Rectal smooth muscle tissue (tissue), 1 donor: ENCODE measurements around the gene TMPRSS11A.

ENCODE experiments used
- H3K27ac ChIP-seq: one replicate; pipeline ENCODE4 v1.7.0; 2013; ENCODE audit warnings: low read depth, low read length, inconsistent platforms
- H3K27me3 ChIP-seq: one replicate; pipeline ENCODE4 v1.7.0; 2013; ENCODE audit warnings: low read length; ENCODE audit not compliant: control insufficient read depth, insufficient read depth
- H3K36me3 ChIP-seq: one replicate; pipeline ENCODE4 v1.7.0; 2013; ENCODE audit warnings: low read length; ENCODE audit not compliant: control insufficient read depth, insufficient read depth
- H3K4me1 ChIP-seq: one replicate; pipeline ENCODE4 v1.7.0; 2013; ENCODE audit warnings: low read length; ENCODE audit not compliant: control insufficient read depth, insufficient read depth
- H3K4me3 ChIP-seq: one replicate; pipeline ENCODE4 v1.7.0; 2013; ENCODE audit warnings: low read length
- H3K9ac ChIP-seq: one replicate; pipeline ENCODE4 v1.7.0; 2013; ENCODE audit warnings: low read length

Gene TMPRSS11A

DNA sequence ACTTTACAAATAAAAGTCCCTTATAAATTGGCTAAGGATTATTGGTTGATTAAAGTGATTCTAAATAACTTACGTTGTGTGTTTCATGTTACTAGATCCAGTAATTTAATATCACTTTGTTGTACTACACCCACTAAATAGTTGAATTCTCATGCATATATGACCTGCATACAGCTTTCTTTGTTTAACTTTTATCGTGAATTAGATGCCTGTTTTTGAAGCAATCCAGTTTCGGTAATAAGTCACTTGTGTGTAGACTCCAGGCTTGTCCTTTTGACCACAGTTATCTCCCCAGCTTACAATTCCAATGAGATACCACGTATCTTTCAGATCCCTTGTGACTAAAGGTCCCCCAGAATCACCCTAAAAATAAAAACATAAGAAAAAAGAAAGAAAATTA lies 52.2 kb downstream of the TMPRSS11A start:
- no peak overlapping the region for H3K4me3 ChIP-seq
- no peaks in the 10 kb centered on the region for H3K27me3 ChIP-seq
- H3K9ac ChIP-seq = no peak overlapping the region
- no peaks in the 10 kb centered on the region for H3K4me1 ChIP-seq
- no peaks in the 10 kb centered on the region for H3K36me3 ChIP-seq
- H3K27ac ChIP-seq = no peak overlapping the region

DNA sequence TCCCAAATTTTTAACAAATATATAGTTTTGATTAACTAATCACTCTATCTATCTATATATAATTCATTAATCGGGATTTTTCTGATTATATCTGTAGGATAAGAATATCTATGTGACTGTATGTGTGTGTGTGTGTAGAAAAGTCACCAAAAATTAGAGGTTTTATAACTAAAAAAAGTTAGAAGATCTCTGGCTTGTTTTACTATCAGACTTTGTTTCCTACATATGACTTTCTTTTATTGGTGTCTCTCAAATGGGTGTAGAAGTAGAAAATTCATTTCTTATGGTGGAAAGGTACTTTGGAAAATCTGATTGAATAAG lies 52.7 kb downstream of the TMPRSS11A start:
- no peak overlapping the region for H3K27ac ChIP-seq
- no peaks in the 10 kb centered on the region for H3K36me3 ChIP-seq
- no peaks in the 10 kb centered on the region for H3K4me1 ChIP-seq
- no peaks in the 10 kb centered on the region for H3K27me3 ChIP-seq
- H3K9ac ChIP-seq = no peak overlapping the region
- no peak overlapping the region for H3K4me3 ChIP-seq

DNA sequence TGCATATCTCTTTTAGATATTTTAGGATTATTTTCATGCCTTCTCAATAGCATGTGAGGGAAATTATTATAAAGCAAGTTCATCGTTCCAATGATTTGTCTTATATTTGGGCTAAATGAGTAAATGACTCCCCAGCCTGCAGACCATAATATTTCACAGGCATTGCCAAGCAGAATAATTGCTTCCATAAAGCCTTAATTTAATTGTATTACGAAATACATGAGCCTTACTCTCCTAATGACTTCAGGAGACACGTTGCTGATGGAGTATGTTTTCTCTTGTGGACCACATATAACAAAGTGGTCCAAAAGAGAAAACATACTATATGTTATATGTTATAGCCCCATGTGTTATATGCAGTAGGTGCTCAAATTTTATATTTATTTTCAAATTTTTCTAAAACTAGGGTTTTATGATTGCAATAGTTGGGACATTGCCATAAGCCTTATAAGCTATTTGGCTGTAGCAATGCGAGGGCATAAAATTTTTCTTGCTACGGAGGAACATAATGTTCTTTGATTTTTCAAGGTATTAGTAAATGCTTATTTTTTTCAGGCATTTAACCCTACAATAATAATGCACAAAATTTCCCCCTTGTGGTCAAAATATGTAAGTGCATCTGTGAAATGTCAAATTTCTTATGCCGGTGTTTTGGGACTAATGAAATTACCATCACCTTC lies 53.2 kb downstream of the TMPRSS11A start:
- no peaks in the 10 kb centered on the region for H3K27me3 ChIP-seq
- H3K9ac ChIP-seq = no peak overlapping the region
- H3K4me1 ChIP-seq = no peaks in the 10 kb centered on the region
- no peak overlapping the region for H3K27ac ChIP-seq
- no peak overlapping the region for H3K4me3 ChIP-seq
- H3K36me3 ChIP-seq = no peaks in the 10 kb centered on the region

DNA sequence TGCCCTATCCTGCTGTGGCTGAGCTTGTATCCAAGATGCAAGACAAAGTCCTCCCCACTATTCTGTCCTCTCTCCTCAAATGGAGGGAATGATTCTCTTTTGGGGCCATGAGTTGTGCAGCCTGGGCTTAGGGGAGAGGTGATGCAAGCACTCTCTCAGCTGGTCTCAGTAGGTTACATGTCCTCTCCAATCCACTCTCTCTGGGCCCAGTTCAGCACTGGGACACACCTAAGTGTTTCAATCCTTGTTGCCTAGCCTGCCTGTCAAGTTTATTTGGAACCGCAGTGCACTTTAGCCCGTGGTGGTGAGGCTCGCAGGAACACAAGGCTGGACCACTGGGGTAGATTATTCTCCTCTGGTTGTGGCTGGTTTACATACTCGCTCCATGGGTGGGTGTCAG lies 55.6 kb downstream of the TMPRSS11A start:
- Histone ChIP-seq H3K9ac (no peak overlapping the region), H3K4me3 (no peak overlapping the region), H3K36me3 (no peaks in the 10 kb centered on the region), H3K27me3 (no peaks in the 10 kb centered on the region), H3K4me1 (no peaks in the 10 kb centered on the region), H3K27ac (no peak overlapping the region)

DNA sequence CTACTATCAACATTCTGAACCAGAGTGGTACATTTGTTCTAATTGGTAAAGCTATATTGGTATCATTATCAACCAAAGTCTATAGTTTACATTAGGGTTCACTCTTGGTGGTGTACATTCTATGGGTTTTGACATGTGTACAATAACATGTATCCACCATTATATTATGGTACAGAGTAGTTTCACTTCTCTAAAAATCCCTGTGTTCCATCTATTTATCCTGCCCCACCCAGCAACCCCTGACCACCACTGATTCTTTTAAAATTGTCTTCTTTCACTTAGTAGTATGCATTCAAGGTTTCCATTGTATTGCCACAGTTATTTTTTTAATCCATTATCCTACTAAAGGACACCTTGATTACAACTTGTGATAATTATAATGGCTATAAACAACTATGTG lies 64.2 kb downstream of the TMPRSS11A start:
- Histone ChIP-seq H3K27me3 (no peaks in the 10 kb centered on the region), H3K4me1 (no peaks in the 10 kb centered on the region), H3K9ac (no peak overlapping the region), H3K4me3 (no peak overlapping the region), H3K36me3 (no peaks in the 10 kb centered on the region), H3K27ac (no peak overlapping the region)

DNA sequence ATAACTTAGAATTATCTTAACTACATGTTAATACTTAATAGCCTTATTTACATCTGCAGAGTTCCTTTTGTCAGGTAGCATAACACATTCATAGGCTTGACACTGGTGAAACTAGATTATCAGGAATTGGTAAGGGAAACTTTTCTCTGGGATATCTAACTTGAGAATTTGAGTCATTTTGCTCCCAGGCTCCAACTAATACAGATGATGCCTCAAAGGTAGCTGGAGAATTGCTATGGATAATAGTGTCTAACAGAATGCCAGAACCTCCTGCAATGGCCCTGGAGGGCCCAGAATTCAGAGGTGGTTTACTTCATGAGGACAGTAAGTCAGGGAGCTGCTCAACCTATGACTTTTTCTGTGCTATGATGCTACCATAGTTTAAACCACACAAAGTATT lies 65.6 kb downstream of the TMPRSS11A start:
- no peak overlapping the region for H3K9ac ChIP-seq
- no peak overlapping the region for H3K27ac ChIP-seq
- H3K4me1 ChIP-seq = no peaks in the 10 kb centered on the region
- no peak overlapping the region for H3K4me3 ChIP-seq
- no peaks in the 10 kb centered on the region for H3K27me3 ChIP-seq
- no peaks in the 10 kb centered on the region for H3K36me3 ChIP-seq

DNA sequence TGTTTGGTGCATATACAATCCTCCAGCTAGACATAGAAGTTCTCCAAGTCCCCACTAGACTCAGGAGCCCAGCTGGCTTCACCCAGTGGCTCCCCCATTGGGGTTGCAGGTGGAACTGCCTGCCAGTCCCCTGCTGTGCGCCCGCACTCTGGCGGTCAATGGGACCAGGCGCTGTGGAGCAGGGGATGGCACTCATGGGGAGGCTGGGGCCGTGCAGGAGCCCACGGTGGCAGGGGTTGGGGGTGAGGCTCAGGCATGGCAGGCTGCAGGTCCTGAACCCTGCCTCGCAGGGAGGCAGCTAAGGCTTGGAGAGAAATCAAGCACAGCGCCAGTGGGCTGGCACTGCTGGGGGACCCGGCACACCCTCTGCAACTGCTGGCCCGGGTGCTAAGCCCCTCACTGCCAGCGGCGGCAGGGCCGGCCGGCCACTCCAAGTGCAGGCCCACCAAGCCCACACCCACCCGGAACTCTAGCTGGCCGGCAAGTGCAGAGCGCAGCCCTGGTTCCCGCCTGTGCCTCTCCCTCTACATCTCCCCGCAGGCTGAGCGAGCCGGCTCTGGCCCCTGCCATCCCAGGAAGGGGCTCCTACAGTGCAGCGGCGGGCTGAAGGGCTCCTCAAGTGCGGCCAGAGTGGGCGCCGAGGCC lies 66.8 kb downstream of the TMPRSS11A start:
- Histone ChIP-seq H3K9ac (no peak overlapping the region), H3K4me3 (no peak overlapping the region), H3K27me3 (no peaks in the 10 kb centered on the region), H3K4me1 (no peaks in the 10 kb centered on the region), H3K36me3 (no peaks in the 10 kb centered on the region), H3K27ac (no peak overlapping the region)

DNA sequence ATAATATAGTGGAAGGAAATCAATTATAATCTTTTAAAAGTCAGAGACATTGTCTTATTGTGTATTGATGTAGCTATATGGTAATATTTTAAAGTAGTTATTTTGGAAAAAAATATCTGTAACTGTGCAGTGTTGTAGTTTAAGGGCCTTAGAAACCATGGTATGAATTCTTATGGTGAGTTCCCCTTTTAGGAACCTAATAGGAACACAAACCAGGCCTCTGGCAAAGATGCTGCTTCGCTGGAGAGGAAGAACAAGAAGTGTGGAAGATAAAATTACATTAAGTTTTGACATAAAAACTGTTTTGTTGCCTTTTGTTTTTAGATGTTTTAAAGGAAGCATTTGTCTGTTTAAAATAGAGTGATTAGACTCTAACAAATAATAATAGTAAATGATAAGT lies 68.6 kb downstream of the TMPRSS11A start:
- H3K27ac ChIP-seq = no peak overlapping the region
- no peak overlapping the region for H3K4me3 ChIP-seq
- no peaks in the 10 kb centered on the region for H3K4me1 ChIP-seq
- no peaks in the 10 kb centered on the region for H3K27me3 ChIP-seq
- no peak overlapping the region for H3K9ac ChIP-seq
- H3K36me3 ChIP-seq = no peaks in the 10 kb centered on the region

DNA sequence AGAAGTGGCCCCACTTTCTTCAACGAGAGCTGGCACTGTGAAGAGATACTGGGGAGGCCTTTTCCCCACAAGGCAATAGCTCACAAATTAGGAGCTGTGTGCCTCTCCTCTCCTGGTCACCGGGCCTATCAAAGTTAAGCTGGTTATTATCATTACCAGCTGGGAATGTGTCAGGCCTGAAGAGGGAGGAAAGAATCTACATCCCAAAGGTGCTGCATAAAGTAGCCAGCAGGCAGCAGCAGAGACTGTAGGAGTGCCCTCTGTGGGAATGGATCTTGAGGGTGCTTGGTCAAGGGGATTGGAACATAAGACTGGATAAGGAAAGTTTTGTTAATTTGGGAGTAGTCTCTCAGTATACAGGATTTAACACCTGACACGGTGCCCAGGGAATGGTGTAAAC lies 70.4 kb downstream of the TMPRSS11A start:
- Histone ChIP-seq H3K36me3 (no peaks in the 10 kb centered on the region), H3K4me1 (no peaks in the 10 kb centered on the region), H3K4me3 (no peak overlapping the region), H3K27me3 (no peaks in the 10 kb centered on the region), H3K27ac (no peak overlapping the region), H3K9ac (no peak overlapping the region)

DNA sequence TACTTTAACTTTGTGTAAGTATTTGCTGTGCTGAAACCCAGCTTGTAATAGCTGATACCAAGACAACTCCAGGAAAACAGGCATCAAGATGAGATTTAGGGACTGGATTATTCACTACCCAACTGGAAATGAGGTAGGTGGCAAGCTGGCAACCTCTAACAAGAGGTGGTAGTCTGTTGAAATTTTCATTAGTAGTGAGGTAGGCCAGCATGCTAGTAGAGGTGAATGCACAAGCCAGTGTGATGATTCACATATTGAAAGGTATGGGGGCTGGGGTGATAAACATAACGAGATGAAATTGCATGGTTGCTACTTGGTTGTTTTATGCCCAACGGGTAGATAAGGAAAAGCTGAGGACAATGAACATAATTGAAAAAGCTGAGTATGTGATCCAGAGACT lies 71.0 kb downstream of the TMPRSS11A start:
- Histone ChIP-seq H3K27me3 (no peaks in the 10 kb centered on the region), H3K36me3 (no peaks in the 10 kb centered on the region), H3K9ac (no peak overlapping the region), H3K27ac (no peak overlapping the region), H3K4me1 (no peaks in the 10 kb centered on the region), H3K4me3 (no peak overlapping the region)

DNA sequence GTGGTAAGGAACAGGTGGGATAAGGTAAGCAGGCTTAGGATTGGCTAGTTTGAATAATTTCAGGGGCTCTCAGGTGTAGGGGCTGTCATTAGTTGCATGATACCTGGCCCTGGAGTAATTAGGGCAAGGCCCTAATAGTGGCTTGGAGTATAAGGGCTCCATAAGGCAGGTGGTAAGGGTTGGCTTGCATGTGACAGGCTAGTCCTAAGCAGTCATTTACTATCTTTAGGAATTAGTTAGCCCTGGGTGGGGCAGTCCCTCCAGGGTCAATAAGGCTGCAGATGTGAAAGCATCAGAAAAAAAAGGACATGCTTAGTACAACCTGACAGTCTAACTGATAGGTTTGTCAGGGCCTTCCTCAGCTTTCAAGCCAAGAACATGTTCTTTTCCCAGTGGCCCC lies 71.6 kb downstream of the TMPRSS11A start:
- Histone ChIP-seq H3K27me3 (no peaks in the 10 kb centered on the region), H3K27ac (no peak overlapping the region)

DNA sequence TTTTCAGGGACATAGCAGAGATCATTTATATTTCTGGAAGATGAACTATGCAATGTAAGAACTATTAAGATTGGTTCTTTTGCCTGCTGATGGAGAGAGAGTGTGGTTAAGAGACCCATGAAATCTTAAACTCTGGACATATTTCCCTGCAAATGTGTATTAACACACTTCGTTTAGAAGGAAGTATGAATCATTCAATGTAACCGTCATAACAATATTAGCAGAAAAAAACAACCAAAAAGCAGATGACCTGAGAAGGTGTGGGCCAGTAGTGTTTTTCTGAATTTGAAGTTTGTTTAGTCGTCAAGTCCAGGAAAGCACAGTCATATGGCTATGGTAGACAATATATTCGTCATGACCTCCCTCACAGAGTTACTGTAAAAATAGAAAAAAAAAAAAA lies 77.0 kb downstream of the TMPRSS11A start:
- H3K27ac ChIP-seq = no peak overlapping the region
- no peak overlapping the region for H3K9ac ChIP-seq
- no peaks in the 10 kb centered on the region for H3K27me3 ChIP-seq
- H3K36me3 ChIP-seq = no peaks in the 10 kb centered on the region
- no peak overlapping the region for H3K4me3 ChIP-seq
- H3K4me1 ChIP-seq = no peaks in the 10 kb centered on the region

More for the DNA sequence above, 71.6 kb downstream of the TMPRSS11A start:
- no peak overlapping the region for H3K9ac ChIP-seq
- no peaks in the 10 kb centered on the region for H3K36me3 ChIP-seq
- no peak overlapping the region for H3K4me3 ChIP-seq
- H3K4me1 ChIP-seq = no peaks in the 10 kb centered on the region

DNA sequence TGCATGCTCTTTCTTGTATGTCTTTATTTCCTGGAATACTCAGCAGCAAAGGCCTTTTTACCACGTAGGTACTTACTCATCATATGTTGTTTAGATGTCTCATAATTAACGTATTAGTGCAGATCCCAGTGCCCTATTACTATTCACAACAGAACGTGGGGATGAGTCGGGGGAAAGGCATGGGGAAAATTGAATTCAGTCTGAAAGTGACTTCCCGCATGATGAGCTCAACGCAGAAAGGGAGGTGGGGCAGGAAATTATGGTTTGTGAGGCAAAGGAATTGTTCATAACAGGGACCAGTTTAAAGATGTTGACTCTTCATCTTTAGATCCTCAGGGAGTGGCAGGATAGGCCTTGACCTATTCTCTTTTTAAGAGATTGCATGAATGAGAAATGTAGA lies 77.5 kb downstream of the TMPRSS11A start:
- H3K4me3 ChIP-seq = no peak overlapping the region
- H3K27ac ChIP-seq = no peak overlapping the region
- no peaks in the 10 kb centered on the region for H3K4me1 ChIP-seq
- H3K36me3 ChIP-seq = no peaks in the 10 kb centered on the region
- no peak overlapping the region for H3K9ac ChIP-seq
- no peaks in the 10 kb centered on the region for H3K27me3 ChIP-seq
